NCI-H2029 (cell line): Measurements from ENCODE around the gene CLASP1.
"Not testable (repeated sequence)": the region's sequence is repeated elsewhere in the genome, so short reads cannot be mapped to it uniquely, and the experiment has no call there.

Source experiments
- DNase-seq: peaks from one replicate; lab custom pipeline; 2025; lab: John Stamatoyannopoulos, UW

The CLASP1 gene

GRCh38 chr2:121419081-121419699, 230.1 kb downstream of the CLASP1 start:
- no peak for DNase-seq

DNA sequence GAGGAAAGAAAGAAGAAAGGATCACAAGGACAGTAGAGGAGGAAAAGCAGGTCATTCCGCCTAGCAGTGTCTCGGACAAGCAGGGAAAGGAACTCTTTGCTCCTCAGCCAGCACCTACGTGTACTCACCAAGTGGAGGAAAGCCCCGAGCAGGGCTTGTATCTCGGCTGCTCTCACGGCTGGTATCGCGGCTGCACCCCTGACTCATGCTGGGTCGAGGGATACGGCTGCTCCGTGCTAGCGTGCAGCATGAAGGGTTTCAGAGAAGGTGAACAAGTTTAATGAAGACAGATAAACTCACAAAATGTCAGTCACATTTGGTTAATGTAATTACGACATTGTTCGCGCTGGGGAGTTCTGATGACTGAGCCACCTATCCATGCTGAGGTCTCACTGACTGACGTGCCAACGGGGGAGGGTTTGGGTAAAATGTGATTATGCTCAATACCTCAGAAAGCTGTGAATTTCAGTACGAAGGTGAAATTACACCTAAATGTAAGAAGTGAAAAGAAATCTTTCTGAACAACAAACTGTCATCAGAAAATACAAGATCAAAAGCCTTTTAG, 230.7 kb downstream of the CLASP1 start:
- no peak for DNase-seq

- no peak for DNase-seq
These were observed 231.4 kb downstream of the CLASP1 start for GRCh38 chr2:121417826-121418225.

- DNase-seq = no peak
These were observed 233.5 kb downstream of the CLASP1 start for GRCh38 chr2:121415727-121416126.

DNA sequence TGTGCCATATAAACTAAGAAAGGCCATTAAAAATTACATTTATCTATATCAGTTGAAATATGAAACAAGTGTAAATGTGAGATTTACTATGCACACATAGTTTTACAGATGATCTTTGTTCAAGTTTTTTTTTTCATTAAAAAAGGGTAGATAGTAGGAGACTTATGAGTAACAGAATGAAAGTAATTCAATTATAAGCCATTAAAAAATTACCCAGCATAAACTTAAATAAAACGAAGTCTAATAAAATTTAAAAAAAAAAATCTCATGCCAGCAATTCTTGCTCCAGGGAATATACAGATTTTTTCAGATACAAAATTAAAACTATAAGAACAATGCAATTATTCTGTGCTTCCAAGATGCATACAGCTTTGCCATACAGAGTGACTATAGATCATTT, 236.9 kb downstream of the CLASP1 start:
- DNase-seq = no peak

- no peak for DNase-seq
These were observed 239.3 kb downstream of the CLASP1 start for GRCh38 chr2:121409966-121410365.

GRCh38 chr2:121409388-121409787, 239.9 kb downstream of the CLASP1 start:
- no peak for DNase-seq

GRCh38 chr2:121408641-121409040, 240.6 kb downstream of the CLASP1 start:
- DNase-seq = no peak

- DNase-seq = no peak
These were observed 244.0 kb downstream of the CLASP1 start for GRCh38 chr2:121405233-121405632.

- no peak for DNase-seq
These were observed 249.1 kb downstream of the CLASP1 start for GRCh38 chr2:121400201-121400600.

DNA sequence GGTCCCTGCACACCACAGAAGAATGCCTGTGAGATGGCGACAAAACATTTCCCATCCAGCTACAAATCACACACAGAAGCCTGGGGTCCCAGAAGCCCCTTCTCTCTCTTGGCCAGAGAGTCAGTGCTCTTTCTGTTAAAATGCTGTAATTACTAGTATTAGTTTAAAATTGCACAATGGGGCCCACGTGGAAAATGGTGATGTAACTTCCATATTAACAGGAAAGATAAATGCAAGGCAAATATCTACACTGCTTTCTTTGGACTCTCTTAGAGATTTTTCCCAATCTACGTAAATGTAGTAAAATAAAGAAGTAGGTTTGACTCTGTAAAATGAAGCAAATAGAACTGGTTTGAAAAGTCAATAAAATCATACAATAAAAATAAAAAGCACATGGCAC, 250.4 kb downstream of the CLASP1 start:
- no peak for DNase-seq

DNA sequence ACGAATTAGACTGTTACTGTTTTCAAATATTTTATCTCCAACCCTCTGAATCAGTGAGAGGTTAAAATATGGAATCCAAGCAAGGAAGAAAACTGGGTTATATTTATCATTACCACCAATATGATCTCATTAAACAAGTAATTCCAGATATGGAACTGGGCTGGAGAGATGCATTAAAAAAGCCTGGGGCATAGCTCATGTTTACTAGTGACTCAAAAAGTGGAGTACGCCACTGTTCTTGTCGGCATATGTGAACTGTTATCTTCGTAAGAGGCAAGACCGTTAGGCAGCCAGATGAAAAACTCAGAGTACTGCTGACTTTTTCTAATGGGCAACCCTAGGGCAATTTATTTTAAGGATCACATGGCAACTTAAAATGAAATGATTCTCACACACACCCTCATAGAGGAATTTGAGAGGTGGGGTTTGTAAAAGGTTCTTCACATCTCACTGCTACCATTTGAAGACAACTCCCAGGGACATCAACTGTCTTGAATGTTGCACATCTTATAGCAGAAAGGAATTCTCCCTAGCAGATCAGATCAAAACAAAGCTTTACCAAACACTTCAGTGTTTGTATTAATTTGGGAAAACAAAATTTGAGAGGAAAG, 259.1 kb downstream of the CLASP1 start:
- no peak for DNase-seq

DNA sequence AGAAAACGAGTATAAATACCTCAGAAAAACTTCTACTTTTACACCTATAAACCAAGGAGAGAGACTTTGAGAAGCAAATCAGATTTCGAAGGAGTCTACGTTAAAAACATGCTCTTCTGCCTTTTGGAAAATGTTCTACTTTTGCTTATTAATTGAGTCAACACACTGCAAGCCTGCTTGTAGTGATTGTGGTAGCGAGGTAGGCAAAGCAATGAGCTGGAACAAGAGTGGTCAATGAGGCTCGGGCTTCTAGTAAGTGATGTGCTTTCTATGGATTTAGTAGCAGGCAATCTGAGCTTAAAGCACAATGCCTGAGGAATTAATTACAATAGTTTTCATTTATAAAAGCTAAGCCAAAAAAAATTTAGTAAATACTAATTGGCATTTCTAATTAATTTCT, 260.9 kb downstream of the CLASP1 start:
- no peak for DNase-seq

DNA sequence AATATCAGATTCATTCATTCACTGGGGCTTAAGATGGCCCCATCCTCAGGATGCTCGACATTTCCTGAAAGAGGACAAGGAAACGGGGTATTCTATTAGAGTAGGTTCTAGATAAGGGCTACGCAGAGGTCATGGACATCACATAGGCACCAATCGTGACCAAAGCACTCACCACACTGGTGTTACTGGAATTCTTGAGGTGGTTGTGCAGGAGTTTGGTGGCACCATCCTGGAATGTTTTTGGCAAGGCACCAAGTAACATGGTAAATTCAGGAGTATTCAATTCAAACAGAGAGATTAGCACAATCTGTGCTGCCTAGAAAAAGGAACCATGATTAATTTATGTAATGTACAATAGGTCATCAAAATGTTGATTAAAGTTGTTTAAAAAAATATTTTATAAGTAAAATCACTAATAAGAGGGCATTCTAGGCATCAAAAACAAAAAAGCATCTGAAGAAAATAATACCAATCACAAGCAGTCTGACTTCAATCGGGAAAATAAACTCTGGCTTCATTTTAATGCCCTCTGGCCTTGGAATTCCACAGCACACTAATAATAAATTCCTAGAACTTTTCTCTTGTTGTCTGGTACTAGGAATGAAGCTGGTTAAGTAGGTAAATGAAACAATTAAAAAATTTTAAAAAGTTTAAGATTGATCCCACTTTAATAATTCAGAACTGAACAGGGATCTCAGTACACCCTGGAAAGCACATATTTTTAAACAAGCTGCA, 261.5 kb downstream of the CLASP1 start:
- no peak for DNase-seq

DNA sequence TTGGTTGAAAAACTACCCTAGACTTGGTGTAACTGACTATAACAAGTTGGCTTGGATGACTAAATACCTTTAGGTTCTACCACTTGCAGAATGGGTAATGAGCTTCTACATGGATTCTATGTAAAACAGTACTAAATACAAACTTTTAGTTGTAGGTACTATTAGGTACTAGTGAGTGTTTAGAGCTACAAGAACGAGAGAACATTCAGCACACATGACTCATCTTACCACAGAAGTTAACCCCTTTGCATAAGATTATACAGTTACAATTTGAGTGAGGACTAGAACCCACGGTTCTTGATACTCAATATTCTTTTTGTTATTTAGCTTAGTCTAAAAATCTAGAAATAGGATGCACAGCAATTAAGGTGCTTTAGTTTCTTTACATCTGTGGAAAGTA, 262.6 kb downstream of the CLASP1 start:
- DNase-seq = no peak

DNA sequence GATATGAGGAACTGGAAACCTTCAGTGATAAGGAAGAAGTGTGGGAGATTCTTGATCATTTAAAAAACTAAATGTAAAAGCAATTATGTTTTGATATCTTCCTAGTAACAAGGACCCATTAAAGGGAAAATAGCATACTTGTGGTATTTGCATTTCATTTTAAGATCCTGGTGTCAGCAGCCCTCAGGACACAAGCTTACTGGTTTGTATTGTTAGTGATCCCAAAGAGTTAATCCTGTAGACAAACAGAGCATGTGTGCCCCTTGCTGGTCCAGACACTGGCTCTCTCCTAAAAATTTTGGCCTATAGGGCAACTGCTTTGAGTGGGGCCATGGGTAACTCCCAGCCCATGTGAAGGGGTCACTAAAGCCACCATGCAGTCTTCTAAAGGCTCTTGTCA, 263.2 kb downstream of the CLASP1 start:
- DNase-seq = no peak

DNA sequence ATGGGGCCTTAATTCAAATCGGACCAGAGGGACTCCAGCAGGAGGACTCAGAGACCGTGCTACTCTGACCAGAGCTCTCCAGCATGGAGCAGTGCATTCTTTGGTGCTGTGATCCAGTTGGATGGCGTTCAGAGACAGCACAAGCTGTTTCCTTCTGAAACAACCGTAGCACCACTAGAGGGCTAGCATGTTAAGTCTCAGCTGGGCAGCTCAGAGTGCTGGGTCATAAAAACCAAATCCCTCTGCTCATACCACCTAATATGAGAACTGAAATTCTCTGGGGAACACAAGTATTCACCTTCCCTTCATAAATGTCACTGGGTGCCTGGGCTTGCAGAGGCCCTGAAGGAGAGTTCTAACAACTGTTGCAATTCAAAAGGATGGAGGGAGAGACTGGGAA, 266.5 kb downstream of the CLASP1 start:
- no peak for DNase-seq

DNA sequence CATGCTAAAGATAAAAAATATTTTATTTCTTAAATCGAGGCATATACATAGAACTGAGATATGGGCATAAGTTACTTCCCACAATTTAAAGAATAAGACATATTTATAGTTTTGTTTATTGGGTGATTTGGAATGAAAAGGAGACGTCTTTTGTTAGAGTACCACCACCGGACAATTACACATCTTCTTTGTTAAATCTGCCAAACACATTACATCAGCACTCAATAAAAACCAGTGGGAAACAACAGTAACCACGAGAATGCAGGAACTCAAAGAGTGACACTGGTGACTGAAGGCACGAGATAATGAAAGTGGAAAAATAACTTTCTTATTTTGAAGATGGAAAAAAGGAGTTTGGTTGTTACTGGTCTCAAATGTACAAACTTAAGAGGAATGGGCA, 271.6 kb downstream of the CLASP1 start:
- DNase-seq = no peak

DNA sequence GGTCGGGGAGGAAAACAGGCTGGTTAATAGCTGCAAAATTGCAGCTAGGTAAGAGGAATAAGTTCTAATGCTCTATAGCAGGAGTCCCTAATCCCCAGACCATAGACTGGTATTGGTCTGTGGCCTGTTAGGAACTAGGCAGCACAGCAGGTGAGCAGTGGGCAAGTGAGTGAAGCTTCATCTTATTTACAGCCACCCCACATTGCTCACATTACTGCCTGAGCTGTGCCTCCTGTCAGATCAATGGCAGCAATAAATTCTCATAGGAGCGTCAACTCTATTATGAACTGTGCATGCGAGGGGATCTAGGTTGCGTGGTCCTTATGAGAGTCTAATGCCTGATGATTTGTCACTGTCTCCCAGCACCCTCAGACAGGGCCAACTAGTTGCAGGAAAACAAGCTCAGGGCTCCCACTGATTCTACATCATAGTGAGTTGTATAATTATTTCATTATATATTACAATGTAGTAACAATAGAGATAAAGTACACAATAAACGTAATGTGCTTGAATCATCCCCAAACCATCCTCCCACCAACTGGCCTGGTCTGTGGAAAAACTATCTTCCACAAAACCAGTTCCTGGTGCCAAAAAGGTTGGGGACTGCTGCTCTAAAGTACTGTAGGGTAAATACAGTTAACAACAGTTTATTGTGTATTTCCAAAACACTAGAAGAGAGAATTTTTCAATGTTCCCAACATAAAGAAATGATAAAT, 272.6 kb downstream of the CLASP1 start:
- DNase-seq = no peak

DNA sequence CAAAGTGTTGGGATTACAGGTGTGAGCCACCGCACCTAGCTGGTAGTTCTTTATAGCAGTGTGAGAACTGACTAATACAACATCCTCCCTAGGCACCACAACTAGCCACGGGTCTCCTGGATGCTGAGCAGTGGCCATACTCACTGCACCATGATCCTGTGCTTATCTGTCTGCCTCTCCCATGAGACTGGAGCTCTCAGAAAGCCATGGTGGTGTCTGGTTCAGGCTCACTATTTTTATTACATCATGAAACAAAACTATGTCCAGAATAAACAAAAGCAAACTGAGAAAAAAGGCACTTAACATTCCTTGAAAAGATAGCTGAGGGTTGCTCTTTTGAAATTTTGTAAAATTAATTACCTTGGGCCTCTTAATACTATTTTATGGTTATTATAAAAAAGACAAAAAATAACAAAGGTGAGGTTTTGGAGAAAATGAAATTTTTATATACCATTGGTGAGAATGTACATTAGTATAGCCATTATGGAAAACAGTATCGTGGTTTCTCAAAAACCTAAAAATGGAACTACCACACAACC, 273.6 kb downstream of the CLASP1 start:
- DNase-seq = no peak

DNA sequence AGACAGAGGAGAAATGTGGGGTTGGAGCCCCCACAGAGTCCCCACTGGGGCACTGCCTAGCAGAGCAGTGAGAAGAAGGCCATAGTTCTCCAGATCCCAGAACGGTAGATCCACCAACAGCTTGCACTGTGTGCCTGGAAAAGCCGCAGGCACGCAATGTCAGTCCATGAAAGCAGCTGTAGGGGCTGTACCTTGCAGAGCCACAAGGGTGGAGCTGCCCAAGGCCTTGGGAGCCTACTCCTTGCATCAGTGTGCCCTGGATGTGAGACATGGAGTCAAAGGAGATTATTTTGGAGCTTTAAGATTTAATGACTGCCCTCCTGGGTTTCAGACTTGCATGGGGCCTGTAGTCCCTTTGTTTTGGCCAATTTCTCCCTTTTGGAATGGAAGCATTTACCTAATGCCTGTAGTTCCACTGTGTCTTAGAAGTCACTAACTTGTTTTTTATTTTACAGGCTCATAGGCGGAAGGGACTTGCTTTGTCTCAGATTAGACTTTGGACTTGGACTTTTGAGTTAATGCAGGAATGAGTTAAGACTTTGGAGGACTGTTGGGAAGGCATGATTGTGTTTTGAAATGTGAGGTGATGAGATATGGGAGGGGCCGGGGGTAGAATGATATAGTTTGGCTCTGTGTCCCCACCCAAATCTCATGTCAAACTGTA, 274.7 kb downstream of the CLASP1 start:
- DNase-seq = not testable (repeated sequence)
